ENCODE measurements around the gene ACSM2B.

DNA sequence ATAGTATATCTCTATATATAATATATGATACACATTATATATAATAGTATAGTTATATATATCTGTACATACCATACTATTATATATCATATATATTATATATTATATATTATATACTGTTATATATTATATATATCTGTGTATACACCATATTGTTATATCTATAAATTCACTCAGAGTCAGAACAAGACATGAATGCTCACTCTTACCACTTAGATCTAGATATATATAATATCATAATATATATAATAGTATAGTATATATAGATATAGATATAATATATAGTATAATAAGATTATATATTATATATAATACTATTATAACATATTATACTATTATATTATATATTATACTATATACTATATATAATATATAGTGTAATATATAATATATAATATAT is 9.3 kb downstream of the ACSM2B start:
- TF ChIP-seq CTCF (IDR thresholded peaks at IDR 0.05) (no peak), POLR2A (IDR thresholded peaks at IDR 0.05) (no peak)

All from right lobe of liver (tissue), 4 donors.